DMS 273 treated with DMSO at 0.1 percent for 48 hours (cell line): ENCODE measurements around the gene WDR20.

ENCODE experiments used
- DNase-seq: peaks from one replicate; lab custom pipeline; 2025; lab: John Stamatoyannopoulos, UW

The WDR20 gene

DNA sequence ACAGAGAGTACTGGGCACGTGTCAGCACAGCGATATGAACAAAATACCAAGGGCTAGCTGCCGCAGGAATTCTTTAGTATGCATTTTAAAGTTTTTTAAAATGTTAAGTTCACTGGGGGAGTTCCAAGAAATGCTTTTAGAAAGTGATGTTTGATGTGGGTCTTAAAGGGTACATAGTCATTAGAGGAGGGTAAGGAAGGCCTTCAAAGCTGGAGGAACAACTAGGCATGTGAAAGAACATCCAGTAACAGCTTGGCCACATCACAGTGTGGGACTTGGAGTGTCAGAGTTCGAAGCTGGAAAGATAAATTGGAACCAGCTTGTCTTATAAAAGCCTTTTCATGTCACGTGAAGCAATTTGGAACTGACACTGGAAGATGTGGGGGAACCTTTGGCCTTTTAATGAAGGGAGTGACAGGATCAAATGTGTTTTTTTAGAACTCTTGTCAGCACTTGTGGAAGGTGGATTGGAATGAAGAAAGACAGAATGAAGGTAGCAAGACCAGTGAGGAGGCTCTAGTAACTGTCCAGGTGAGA is 57.7 kb downstream of the WDR20 start:
- DNase-seq: no peak

DNA sequence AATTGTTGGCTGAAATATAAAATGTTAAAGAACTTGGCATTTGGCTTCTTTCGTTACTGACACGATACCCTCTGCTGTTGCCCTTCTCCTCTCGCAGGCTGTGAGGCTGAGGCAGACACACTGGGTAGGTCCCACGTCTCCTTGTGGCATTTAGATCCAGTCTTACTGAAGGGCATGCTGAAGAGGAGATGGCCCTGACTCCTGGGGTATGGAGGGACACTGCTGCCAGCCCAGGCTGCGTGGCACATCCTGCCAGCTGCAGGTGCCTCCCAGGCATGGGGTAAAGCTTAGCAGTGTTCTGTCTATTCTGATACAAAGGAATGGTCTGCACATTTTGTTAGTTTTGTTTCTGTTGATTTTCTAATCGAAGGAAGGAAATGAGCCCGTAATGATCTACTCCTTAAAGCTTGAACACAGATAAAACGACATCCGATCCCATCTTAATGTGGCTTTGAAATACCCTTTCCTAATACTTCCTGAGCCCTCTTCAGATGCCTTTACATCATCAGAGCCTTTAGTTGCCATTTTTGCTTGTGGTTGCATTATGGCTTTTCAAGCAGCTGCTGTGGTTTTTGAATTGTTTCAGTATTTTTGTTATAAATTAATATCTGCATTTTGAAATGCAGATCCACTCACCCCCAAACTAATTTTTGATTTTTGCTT is 61.1 kb downstream of the WDR20 start:
- DNase-seq: no peak

DNA sequence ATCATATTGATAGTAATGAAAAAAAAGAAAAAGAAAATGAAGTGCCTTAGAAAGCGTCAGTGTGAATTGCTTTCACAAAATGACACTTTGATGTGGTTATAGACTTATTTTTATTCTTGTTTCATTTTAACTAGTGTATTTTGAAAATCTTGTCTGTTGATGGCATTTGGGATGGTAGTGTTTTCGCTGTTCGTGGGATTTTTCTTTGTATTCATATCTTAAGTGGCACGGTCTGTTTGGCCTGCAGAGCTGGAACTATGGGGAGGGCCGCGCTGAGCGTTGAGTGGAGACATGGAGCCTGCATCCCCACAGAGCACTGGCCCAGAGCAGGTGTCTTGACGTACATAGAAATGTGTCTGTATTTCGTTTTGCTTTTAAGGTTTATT is 61.6 kb downstream of the WDR20 start:
- no peak for DNase-seq

DNA sequence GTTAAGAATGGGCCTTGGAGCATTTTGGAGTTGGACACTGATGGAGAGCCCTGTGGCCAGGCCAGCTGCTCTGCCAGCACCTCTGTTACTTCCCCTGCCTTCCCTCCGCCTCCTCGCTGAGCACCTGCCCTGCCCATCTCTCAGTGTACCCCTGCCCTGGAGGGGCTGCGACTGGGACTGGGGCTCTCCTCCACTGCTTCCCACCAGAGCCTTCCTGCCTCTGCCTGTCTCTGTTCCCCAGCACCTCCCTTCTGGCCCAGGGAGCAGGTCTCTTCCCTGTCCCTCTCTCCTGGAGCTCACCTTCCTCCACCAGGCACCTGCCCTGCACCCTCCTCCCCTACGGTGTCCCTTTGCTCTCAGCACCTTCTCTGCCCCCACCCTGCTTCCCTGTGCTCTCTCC is 62.1 kb downstream of the WDR20 start:
- no peak for DNase-seq

DNA sequence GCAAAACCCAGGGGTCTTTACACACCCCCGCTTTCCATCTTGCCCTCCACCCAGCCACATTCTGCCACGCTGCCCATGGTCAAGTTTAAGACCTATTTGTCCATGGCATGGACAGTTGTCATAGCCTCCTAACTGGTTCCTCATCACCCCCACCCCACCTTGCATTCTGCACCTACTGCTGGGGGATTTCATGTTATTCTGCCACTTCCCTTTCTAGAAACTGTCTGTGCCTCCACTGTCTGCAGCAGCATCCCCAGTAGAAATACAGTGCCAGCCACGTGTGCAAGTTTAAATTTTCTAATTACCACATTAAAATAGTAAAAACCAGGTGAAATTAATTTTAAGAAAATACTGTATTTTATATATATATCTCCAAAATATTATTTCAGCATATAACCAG is 63.2 kb downstream of the WDR20 start:
- no peak for DNase-seq

DNA sequence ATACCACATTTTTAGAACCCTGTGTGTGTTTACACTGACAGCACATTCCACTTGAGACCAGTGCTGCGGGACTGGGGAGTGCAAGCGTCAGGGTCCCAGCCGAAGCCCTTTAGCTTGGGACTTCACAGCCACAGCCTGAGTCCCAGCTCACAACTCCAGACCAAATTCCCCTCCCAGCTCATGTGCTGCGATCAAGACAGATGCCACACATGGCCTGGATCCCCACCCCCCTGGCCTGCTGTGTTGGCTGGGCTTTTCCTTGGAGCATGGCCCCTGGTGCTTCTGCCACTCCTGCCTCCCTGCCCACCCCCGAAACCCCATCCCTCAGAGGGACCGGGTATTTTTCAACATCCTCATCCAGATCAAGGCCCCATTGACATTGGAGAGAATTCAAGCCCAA is 63.7 kb downstream of the WDR20 start:
- DNase-seq: no peak

DNA sequence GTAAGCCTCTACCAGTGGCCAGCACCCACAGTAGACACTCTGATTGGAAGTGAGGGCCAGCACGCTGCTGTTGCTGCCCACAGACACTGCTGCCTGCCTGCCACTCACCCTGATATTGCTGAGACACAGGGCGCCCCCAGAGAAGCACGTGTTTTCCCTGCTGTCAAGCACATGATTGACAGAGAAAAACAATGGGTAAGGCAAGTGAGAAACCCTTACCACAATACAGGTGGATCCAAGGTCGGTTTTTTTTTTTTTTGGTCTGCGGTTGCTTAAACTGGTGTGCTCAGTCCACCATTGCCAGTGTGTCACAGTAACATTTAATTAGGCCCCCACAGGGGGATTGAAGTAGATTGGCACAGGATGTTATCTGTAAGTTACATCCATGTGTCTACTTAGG is 65.9 kb downstream of the WDR20 start:
- DNase-seq: no peak

DNA sequence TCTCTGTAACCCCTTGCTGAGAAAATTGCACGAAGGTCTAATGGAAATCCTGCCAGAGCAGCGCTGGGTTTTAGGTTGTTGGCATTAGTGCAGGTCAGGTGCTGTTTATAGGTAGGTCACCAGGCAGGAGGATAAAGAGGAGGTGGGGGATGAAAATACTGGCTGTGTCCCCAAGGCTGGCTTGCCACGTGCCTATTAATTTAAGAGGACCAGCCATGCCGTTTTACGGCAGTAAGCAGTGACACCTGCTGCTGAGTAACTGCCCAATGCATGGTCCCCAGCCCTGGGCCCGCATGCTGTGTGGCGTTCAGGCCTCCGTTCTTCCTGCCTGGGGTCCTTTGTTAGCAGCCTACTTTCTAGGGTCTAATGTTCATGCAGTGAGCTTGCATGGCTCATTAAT is 67.2 kb downstream of the WDR20 start:
- DNase-seq: no peak

DNA sequence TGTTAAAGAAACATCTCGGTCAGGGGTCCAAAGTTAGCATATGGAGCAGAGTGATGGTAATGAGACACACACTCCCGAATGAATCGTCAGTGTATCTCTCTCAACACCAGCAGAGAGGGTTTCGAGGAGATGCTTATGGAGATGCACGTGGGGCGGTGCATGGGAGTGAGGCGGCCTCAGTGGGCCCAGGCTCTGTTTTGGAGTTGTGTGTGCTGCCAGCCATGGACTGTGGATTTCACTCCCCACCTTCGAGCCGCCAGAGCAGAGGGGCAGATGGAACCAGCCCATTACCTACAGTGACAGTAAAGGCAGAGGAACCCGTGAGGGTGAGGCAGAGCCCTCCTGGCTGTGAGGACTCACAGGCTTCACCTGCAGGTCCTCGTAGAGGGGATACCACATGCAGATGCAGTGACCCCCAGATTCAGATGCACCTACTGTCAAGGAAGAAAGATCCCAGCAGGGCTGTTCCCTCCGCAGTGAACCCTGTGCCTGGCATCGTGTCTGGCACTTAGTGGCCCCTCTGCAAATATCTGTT is 68.2 kb downstream of the WDR20 start:
- no peak for DNase-seq

DNA sequence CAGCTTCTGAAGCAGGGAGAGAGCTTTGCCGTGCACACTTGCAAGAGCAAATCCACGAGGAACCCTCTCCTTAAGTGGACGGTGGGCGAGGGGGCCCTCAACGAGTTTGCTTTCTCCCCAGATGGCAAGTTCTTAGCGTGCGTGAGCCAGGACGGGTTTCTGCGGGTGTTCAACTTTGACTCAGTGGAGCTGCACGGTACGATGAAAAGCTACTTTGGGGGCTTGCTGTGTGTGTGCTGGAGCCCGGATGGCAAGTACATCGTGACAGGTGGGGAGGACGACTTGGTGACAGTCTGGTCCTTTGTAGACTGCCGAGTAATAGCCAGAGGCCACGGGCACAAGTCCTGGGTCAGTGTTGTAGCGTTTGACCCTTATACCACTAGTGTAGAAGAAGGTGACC is 69.0 kb downstream of the WDR20 start:
- no peak for DNase-seq

DNA sequence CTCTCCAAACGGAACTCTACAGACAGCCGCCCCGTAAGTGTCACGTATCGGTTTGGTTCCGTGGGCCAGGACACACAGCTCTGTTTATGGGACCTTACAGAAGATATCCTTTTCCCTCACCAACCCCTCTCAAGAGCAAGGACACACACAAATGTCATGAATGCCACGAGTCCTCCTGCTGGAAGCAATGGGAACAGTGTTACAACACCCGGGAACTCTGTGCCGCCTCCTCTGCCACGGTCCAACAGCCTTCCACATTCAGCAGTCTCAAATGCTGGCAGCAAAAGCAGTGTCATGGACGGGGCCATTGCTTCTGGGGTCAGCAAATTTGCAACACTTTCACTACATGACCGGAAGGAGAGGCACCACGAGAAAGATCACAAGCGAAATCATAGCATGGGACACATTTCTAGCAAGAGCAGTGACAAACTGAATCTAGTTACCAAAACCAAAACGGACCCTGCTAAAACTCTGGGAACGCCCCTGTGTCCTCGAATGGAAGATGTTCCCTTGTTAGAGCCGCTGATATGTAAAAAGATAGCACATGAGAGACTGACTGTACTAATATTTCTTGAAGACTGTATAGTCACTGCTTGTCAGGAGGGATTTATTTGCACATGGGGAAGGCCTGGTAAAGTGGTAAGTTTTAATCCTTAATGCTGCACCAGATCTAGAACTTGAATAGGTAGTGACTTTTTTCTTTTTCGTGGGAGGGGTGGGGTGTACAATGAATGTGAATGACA is 69.7 kb downstream of the WDR20 start:
- DNase-seq: no peak

DNA sequence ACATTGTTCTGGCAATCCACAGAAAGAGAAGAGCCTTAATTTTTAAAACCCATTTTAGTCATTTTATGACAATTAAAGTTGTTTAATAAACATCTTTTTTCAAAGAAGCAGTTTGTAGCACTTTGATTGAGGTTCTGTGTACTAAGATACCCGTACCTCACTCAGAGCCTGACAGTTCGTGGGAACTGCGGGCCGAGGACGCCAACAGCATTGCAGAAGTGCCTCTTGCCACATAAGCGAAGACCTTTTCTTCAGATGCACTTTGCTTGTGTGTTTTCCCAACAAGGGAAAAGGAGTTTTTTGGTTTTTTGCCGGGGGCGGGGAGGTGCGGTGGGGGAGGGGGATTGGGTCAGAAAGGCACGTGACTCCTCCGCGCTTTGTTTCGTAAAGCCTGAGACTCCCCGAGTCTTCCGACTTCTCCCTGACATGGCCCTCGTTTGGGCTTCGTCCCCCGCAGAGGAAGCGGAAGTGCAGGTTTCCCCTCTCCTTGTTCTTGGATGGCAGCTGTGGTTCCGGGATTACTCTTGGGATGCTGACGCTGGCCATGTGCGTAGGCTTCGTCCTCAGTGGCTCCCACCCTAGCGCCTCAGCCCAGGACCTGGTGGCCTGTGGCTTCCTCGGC is 70.8 kb downstream of the WDR20 start:
- DNase-seq: no peak

DNA sequence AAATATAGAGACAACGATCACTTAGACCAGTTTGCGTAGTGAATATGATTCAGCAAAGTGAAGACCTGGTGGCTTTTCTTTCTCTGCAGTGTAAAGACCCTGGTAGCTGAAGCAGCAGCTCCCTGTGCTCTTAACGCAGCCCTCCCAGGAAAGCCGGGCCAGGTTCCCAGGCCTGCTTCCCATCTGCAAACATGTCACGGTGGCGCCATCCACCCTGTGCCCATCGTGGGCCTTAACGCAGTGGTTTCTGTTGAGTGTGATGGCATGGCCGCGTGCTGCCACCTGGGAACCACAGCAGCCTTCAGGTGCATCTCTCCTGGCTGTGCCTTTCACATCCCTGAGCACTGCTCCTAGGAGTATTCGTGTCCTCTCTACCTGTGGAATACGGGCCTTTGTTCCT is 71.5 kb downstream of the WDR20 start:
- no peak for DNase-seq

DNA sequence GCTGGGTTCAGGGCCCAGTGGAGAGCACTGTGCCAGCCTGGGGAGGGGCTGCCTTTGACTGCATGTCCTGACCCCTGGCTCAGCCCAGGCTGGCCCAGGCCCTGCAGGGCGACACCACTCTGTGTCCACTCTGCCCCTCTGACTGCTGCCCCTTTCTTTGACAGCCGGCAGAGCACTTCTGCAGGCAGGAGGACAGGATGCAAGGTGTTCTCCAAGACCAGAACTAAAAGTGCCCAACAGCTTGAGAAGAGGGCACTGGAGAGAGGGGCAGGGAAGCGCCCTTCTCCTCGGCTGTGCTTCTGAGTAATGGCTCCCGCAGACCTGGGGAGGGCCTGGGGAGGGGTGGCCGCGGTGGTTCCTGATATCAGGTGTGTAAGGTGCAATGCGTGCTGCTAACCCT is 72.7 kb downstream of the WDR20 start:
- no peak for DNase-seq

DNA sequence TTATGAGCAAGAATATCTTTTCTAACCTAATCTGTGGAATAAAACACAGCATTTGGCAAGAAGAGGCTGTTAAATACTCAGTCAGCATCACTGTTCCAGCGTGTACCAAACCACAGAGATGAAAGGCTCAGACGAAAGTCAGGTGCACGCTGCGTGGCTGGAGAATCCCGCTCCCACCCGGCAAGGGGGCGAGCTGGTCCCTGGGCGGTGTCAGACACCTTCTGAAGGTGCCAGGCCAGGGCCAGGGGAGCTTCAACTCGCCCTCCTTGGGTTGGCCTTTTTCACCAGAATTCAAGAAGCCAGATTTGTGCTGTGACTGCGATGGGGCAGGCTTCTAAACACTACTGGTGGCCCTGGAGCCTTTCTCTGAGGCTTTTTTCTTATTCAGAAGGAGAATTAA is 73.1 kb downstream of the WDR20 start:
- no peak for DNase-seq

DNA sequence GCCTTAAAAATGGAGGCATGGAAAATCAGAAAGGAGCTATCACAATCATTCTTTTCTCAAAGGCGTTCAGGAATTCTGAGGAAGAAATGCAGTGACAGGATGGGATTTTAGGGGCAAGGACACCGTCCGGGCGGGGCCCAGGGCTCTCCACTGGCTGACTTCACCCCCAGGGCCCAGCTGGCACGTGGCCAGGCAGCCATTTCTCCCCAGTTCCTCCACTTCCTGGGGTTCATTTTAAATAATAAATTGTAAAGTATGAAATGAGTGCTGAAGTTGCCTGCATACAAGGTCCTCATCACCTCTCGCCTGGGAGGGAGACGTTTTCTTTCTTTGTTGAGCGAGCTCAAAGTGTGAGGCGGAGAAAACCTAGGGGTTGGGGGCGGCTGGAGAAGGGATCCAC is 73.8 kb downstream of the WDR20 start:
- DNase-seq: no peak

DNA sequence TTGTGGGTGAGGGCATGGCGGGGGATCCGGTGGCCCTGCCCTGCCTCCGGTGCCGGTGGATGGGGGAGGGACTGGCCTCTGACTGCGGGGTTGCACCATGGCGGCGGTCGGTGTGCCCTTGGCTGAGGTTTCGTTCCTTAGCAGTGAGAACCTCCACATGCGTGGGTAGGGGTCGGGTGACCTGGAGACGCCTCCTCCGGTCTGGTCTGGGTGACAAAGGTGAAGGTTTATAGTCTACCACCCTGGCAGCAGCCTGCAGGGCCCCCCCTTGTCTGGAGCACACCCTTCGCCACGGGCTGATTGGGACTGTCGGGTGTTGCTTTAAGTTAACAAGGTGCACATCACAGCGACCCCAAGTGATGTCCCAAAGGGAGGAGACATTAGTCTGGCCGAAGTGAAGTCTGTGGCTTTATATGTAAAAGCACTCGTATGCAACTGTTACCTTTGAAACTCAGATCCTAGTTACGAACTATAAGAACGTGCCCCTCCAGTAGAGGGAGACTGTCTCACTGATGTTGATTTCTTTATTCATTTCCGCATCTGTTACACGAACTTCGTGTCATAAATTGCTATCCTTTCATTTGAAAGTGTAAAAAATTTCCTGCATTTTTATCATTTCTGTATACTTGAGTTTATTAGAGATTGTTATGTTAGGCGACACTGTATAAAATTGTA is 74.4 kb downstream of the WDR20 start:
- DNase-seq: no peak

DNA sequence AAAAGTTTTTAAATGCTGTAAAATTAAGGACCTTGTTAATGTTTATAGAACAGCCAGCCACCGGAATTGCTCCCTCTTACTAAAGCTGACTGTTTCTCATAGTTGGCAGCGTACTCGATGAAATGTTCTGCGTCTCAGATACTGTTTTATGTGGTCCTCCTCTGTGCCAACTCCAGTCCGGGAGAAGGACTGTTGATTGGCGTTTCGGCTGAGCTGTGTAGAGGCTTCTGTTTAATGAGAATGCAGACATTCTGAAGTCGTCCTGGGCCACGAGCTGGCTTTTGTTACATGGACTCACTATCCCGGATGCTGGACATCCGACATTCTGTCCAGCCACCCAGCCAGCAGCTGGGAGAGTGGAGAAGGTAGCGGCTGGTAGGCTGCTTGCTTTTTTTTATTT is 75.4 kb downstream of the WDR20 start:
- no peak for DNase-seq

DNA sequence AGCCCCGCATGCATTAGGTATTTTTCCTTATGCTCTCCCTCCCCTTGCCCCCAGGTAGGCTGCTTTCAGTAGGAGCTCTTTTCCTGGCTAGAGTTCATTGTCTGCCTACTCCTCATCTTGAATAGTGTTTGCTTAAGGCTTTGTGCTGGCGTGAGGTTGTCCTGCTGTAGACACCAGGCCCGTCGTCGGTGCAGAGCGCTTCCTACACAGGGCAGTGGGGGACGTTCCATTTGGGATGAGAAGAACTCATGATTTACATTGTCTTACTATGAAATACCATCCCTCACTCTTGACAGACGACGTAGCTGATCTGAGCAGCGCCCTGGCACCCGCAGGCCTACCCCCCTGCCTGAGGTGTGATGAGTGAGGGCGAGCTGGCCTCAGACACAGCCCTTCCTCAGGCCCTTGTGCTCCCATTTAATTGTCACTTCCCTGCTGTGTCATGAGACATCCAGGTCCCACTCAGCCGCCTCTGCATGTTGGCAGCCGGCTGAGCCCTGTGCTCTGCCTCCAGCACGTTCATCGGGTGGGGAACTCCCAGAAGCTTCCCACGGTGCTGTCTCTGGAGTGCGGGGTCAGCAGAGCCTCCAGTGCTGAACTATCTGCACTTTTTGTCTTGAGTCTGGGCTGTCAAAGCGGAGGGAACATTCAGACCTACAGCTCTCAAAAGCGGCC is 76.0 kb downstream of the WDR20 start:
- no peak for DNase-seq

DNA sequence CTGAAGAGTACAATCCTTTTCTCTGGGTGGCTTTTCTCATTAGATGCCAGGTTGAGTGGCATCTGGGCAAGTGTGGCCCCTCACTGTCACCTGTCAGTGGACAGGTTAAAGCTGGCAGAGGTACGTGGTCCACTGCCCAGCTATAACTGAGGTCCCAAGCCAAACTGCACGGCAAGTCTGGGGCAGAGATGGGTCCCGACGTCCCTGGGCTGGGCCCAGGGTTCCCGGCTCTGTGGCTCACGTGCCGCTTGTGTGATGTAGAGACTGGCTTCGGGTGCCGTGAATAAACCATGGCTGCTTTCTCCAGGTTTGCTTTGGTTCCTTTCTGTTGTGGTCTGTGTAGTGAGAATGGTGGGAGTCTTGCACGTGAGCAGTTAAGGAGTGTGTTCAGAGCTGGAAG is 77.7 kb downstream of the WDR20 start:
- no peak for DNase-seq

DNA sequence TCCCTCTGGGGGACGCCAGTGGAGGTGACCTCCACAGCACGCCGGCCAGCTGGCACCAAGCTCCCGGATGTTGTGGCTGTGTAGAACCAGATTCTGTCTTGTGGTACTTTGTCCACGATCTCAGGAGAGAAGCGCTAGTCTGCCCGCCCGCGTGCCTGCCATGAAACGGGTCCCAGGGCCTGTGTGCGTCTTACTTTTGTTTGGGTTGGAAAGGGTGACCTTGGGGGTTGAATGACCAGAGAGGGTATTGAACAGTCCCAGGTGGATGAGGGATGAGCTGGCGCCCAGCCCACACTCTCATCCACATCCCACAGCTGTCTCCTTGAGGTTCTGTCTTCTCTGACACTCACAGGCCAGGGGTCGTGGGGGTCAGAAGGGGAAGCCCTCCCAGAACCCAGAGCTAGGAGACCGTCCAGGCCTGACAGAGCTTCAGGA is 78.3 kb downstream of the WDR20 start:
- DNase-seq: no peak

DNA sequence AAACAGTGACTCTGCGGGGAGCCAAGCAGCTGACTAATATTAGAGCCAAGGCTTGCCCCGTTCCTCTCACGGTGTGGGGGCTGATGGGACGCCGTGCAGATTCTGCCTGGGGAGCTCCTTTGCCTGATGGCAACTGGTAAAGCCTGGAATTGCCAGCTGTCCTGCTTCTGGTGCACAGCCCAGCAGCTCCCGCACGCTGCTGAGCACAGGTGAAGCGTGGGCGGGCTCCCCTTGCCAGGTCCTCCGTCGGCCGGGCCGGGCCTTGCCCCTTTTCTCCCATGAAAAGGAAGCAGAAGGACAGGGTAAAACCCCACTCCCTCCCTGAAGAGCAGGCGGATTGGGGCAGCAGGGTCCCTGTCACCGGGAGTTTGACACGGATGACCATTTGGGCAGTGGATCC is 79.0 kb downstream of the WDR20 start:
- no peak for DNase-seq
